ENCODE data around the gene RBP5.

RBP5 gene

GRCh38 chr12:7121324-7121723, 7.4 kb downstream of the RBP5 start:
- no peaks in the 10 kb centered on the region for H3K27me3 Mint-ChIP-seq
- H3K4me1 Mint-ChIP-seq (ENCODE audit: low read depth): no peaks in the 10 kb centered on the region
- no peak overlapping the region for H3K4me3 Mint-ChIP-seq
- H3K9me3 Mint-ChIP-seq (ENCODE audit: low read depth): no peaks in the 10 kb centered on the region
- H3K27ac Mint-ChIP-seq: no peak overlapping the region
- H3K36me3 Mint-ChIP-seq: peaks cover 7% of the 10 kb centered on the region

- H3K36me3 Mint-ChIP-seq: peaks cover 12% of the 10 kb centered on the region
- H3K4me1 Mint-ChIP-seq (ENCODE audit: low read depth): no peaks in the 10 kb centered on the region
- no peaks in the 10 kb centered on the region for H3K9me3 Mint-ChIP-seq (ENCODE audit: low read depth)
- no peak overlapping the region for H3K27ac Mint-ChIP-seq
- H3K27me3 Mint-ChIP-seq: no peaks in the 10 kb centered on the region
- H3K4me3 Mint-ChIP-seq: no peak overlapping the region
Measured at GRCh38 chr12:7120166-7120565, 8.5 kb downstream of the RBP5 start.

- peaks cover 12% of the 10 kb centered on the region for H3K36me3 Mint-ChIP-seq
- H3K4me1 Mint-ChIP-seq (ENCODE audit: low read depth): no peaks in the 10 kb centered on the region
- H3K4me3 Mint-ChIP-seq: no peak overlapping the region
- H3K27me3 Mint-ChIP-seq: no peaks in the 10 kb centered on the region
- H3K27ac Mint-ChIP-seq: no peak overlapping the region
- no peaks in the 10 kb centered on the region for H3K9me3 Mint-ChIP-seq (ENCODE audit: low read depth)
Measured at GRCh38 chr12:7118881-7119280, 9.8 kb downstream of the RBP5 start.

DNA sequence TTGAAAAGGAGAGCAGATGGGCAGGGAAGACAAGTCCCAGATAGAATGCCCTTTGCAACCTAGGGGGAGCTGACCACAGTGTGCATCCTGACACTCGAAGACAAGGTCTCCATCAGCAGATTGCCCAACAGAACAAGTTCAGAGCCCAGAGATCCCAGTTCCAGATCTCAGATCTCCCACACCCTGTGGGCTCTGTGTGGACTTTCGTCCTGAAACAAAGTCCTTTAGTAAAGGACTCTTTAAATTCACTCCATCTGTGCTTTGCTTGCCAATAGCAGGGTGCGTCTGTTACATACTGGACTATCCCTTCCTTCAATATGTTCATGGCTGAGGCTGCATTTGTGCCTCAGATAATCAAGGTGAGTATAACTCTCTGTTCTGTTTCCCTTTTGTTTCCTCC, 11.0 kb downstream of the RBP5 start:
- H3K4me3 Mint-ChIP-seq: no peak overlapping the region
- H3K36me3 Mint-ChIP-seq: peaks cover 12% of the 10 kb centered on the region
- H3K27ac Mint-ChIP-seq: no peak overlapping the region
- H3K27me3 Mint-ChIP-seq: no peaks in the 10 kb centered on the region
- H3K4me1 Mint-ChIP-seq (ENCODE audit: low read depth): peaks cover 5% of the 10 kb centered on the region
- H3K9me3 Mint-ChIP-seq (ENCODE audit: low read depth): no peaks in the 10 kb centered on the region

- Mint-ChIP-seq H3K27me3 (no peaks in the 10 kb centered on the region), H3K4me1 (ENCODE audit: low read depth) (peaks cover 5% of the 10 kb centered on the region), H3K4me3 (no peak overlapping the region), H3K27ac (no peak overlapping the region), H3K9me3 (ENCODE audit: low read depth) (no peaks in the 10 kb centered on the region), H3K36me3 (peaks cover 12% of the 10 kb centered on the region)
Measured at GRCh38 chr12:7116916-7117315, 11.8 kb downstream of the RBP5 start.

GRCh38 chr12:7116196-7116595, 12.5 kb downstream of the RBP5 start:
- no peaks in the 10 kb centered on the region for H3K27me3 Mint-ChIP-seq
- H3K9me3 Mint-ChIP-seq (ENCODE audit: low read depth): no peaks in the 10 kb centered on the region
- H3K36me3 Mint-ChIP-seq: peaks cover 12% of the 10 kb centered on the region
- H3K27ac Mint-ChIP-seq: no peak overlapping the region
- no peak overlapping the region for H3K4me3 Mint-ChIP-seq
- peaks cover 5% of the 10 kb centered on the region for H3K4me1 Mint-ChIP-seq (ENCODE audit: low read depth)

DNA sequence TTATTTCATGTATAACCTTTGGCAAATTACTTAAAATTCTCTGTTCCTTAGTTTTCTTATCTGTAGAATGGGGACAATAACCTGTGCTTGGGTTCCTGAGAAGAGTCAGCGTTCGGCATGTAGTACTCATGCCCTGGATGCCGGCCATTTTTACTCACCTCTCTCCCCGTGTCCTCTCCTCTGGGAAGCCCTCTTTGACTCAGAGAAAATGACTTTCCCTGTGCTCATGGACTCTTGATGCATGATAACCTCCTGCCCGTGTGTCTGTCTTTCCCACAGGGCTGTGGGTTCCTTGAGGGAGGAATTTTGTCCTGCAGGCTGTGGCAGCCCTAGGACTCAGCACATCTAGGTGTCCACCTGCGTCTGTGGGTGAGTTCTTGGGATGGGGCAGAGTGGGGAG, 13.8 kb downstream of the RBP5 start:
- H3K9me3 Mint-ChIP-seq (ENCODE audit: low read depth): no peaks in the 10 kb centered on the region
- no peak overlapping the region for H3K4me3 Mint-ChIP-seq
- H3K27me3 Mint-ChIP-seq: no peaks in the 10 kb centered on the region
- peaks cover 12% of the 10 kb centered on the region for H3K36me3 Mint-ChIP-seq
- H3K27ac Mint-ChIP-seq: no peak overlapping the region
- peaks cover 5% of the 10 kb centered on the region for H3K4me1 Mint-ChIP-seq (ENCODE audit: low read depth)

- no peak overlapping the region for H3K27ac Mint-ChIP-seq
- H3K4me3 Mint-ChIP-seq: no peak overlapping the region
- H3K9me3 Mint-ChIP-seq (ENCODE audit: low read depth): no peaks in the 10 kb centered on the region
- H3K36me3 Mint-ChIP-seq: peaks cover 12% of the 10 kb centered on the region
- H3K27me3 Mint-ChIP-seq: no peaks in the 10 kb centered on the region
- H3K4me1 Mint-ChIP-seq (ENCODE audit: low read depth): peaks cover 11% of the 10 kb centered on the region
Measured at GRCh38 chr12:7114008-7114407, 14.7 kb downstream of the RBP5 start.

- peaks cover 9% of the 10 kb centered on the region for H3K36me3 Mint-ChIP-seq
- no peaks in the 10 kb centered on the region for H3K9me3 Mint-ChIP-seq (ENCODE audit: low read depth)
- H3K4me1 Mint-ChIP-seq (ENCODE audit: low read depth): peaks cover 13% of the 10 kb centered on the region
- H3K27ac Mint-ChIP-seq: no peak overlapping the region
- no peaks in the 10 kb centered on the region for H3K27me3 Mint-ChIP-seq
- H3K4me3 Mint-ChIP-seq: no peak overlapping the region
Measured at GRCh38 chr12:7113389-7113871, 15.3 kb downstream of the RBP5 start.

DNA sequence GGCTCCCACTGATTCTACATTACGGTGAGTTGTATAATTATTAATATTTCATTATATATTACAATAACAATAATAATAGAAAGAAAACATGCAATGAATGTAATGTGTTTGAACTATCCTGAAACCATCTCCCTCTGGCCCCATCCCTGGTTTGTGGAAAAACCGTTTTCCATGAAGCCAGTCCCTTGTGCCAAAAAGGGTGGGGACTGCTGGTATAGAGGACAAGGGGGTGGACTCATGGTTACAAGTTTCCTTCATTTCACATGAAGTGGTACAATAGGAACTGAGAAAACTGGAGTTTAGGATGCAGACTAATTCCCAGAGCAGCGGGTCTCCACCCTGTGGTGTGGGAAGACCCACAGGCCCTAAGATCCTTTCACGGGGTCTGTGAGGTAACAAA, 16.6 kb downstream of the RBP5 start:
- Mint-ChIP-seq H3K27ac (no peak overlapping the region), H3K27me3 (no peaks in the 10 kb centered on the region), H3K4me3 (no peak overlapping the region), H3K4me1 (ENCODE audit: low read depth) (peaks cover 20% of the 10 kb centered on the region), H3K36me3 (peaks cover 6% of the 10 kb centered on the region), H3K9me3 (ENCODE audit: low read depth) (no peaks in the 10 kb centered on the region)

- no peaks in the 10 kb centered on the region for H3K27me3 Mint-ChIP-seq
- peaks cover 28% of the 10 kb centered on the region for H3K4me1 Mint-ChIP-seq (ENCODE audit: low read depth)
- no peak overlapping the region for H3K27ac Mint-ChIP-seq
- H3K36me3 Mint-ChIP-seq: peaks cover 7% of the 10 kb centered on the region
- peaks cover 5% of the 10 kb centered on the region for H3K9me3 Mint-ChIP-seq (ENCODE audit: low read depth)
- H3K4me3 Mint-ChIP-seq: no peak overlapping the region
Measured at GRCh38 chr12:7110661-7111060, 18.0 kb downstream of the RBP5 start.

DNA sequence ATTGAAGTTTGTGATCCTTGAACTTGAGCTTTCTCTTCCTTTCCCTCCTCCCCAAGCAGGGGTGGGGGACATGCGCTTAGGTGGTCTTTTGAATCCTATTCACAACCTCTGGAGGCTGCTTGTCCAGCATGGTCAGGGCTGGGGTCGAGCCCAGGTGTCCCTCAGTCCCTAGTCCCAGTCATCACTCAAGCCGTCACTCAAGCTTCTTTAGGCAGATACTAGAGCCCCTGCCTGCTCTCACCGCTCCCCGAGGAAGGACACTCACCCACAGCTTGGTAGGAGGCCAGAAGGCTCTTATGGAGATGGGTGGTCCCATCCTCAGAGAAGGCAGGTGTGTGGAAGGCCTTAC, 19.1 kb downstream of the RBP5 start:
- H3K4me1 Mint-ChIP-seq (ENCODE audit: low read depth): peaks cover 28% of the 10 kb centered on the region
- H3K36me3 Mint-ChIP-seq: peaks cover 7% of the 10 kb centered on the region
- H3K27ac Mint-ChIP-seq: peak overlapping the region; percentile 61

GRCh38 chr12:7108796-7109571, 19.7 kb downstream of the RBP5 start, which contains the start of gene C1RL:
C1RL (minus strand) TSS chr12:7109214; CDS start chr12:7109180, 34 bp downstream.
- Mint-ChIP-seq H3K4me3 (peak within 1 kb of the TSS; percentile 92), H3K36me3 (peaks cover 7% of the 10 kb centered on the region), H3K9me3 (ENCODE audit: low read depth) (peaks cover 5% of the 10 kb centered on the region), H3K27ac (peak within 1 kb of the TSS; percentile 94), H3K27me3 (no peaks in the 10 kb centered on the region), H3K4me1 (ENCODE audit: low read depth) (peaks cover 28% of the 10 kb centered on the region)

More for the DNA sequence above, 19.1 kb downstream of the RBP5 start:
- H3K9me3 Mint-ChIP-seq (ENCODE audit: low read depth): peaks cover 5% of the 10 kb centered on the region
- peak overlapping the region; percentile 83 for H3K4me3 Mint-ChIP-seq
- no peaks in the 10 kb centered on the region for H3K27me3 Mint-ChIP-seq

DNA sequence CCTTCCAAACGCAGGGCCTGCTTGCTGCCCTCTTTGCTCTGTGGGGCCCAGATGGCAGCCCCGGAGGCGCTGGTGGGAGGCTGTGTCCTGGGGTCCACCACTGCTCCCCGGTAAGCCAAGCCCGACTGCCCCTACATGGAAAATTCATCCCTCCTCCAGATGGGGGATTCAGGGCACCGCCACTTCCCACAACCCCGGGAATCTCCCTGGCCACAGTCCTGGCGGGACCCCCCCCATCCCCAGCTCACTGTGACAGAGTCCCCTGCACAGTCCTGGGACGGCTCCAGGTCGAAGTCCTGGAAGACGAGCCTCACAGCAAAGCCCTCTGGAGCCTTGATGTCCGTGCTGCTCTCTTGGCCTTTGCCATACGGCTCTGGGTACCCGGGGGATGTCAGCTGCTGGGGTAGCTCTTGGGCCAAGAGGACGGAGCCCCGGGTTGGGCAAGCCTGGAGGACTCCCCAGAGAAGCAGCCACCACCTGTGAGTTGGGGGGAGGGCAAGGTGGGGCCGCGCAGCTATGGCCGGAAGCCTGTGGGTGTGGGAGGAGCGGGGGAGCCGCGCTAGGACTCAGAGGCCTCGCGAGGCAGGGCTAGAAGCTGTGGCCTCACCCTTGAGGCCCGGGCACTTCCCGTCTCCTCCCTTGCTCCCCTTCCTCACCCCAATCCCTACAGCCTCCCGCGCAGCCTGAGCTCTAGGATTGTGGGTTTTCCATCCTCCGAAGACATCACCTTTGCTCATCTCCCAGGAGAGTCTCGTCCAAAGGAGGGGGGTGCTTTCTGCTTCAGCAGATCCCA, 20.5 kb downstream of the RBP5 start:
- Mint-ChIP-seq H3K27ac (peak overlapping the region; percentile 94), H3K4me3 (peak overlapping the region; percentile 92), H3K9me3 (ENCODE audit: low read depth) (peaks cover 5% of the 10 kb centered on the region), H3K27me3 (no peaks in the 10 kb centered on the region), H3K36me3 (peaks cover 10% of the 10 kb centered on the region), H3K4me1 (ENCODE audit: low read depth) (peaks cover 31% of the 10 kb centered on the region)

- Mint-ChIP-seq H3K9me3 (ENCODE audit: low read depth) (peaks cover 5% of the 10 kb centered on the region), H3K27me3 (no peaks in the 10 kb centered on the region), H3K4me1 (ENCODE audit: low read depth) (peaks cover 35% of the 10 kb centered on the region), H3K36me3 (peaks cover 10% of the 10 kb centered on the region), H3K27ac (peak overlapping the region; percentile 94), H3K4me3 (peak overlapping the region; percentile 92)
Measured at GRCh38 chr12:7107636-7108002, 21.1 kb downstream of the RBP5 start.

Data from activated naive CD8-positive, alpha-beta T cell (primary cell).